ENCODE data around the gene PSAPL1. TPM values are rescaled to one million over a fixed set of nuclear protein-coding genes. Genes with fewer than 3 reads are reported as not detected.

The PSAPL1 gene
- polyA plus RNA-seq, 2 donors: 0.04 to 0.39 TPM

DNA sequence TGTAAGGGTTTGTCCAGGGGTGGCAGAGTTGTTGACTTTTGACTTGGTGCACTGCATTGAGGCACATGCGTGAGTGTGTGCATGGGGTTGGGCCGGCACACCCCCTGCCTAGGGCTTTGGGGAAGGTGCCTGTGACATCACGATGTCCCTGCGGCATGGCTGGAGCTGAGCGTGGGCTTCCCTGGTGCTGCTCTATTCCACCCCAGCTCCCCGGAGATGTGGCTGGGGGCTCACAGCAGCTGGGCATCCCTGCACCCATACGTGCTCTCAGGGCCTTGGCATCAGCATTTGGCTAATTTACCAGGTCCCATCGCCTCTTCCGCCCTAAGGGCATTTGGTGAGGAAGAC, 5.7 kb downstream of the PSAPL1 start:
- peaks cover 3 to 13% of the 10 kb centered on the region in 2 donors for H3K4me1 ChIP-seq (ENCODE audit: control insufficient read depth in 2 of 2, insufficient read depth in 2 of 2, low read length in 1 of 2)
- H3K27ac ChIP-seq (ENCODE audit: low read depth in 2 of 2, low read length in 1 of 2): no peak overlapping the region
- WGBS, 2 donors: 81 to 87% methylated on average over 9 of the region's 9 CpGs
- H3K36me3 ChIP-seq (ENCODE audit: control insufficient read depth in 2 of 2, insufficient read depth in 2 of 2, low read length in 1 of 2): no peaks in the 10 kb centered on the region
- no peaks in the 10 kb centered on the region for H3K9me3 ChIP-seq (ENCODE audit: control insufficient read depth in 2 of 2, insufficient read depth in 1 of 2, low read depth in 1 of 2, low read length in 1 of 2)
- H3K27me3 ChIP-seq (ENCODE audit: control insufficient read depth in 1 of 2, insufficient read depth in 2 of 2, low read length in 2 of 2): no peaks in the 10 kb centered on the region
- no peak overlapping the region for H3K4me3 ChIP-seq (ENCODE audit: low read depth in 1 of 2, low read length in 2 of 2)

DNA sequence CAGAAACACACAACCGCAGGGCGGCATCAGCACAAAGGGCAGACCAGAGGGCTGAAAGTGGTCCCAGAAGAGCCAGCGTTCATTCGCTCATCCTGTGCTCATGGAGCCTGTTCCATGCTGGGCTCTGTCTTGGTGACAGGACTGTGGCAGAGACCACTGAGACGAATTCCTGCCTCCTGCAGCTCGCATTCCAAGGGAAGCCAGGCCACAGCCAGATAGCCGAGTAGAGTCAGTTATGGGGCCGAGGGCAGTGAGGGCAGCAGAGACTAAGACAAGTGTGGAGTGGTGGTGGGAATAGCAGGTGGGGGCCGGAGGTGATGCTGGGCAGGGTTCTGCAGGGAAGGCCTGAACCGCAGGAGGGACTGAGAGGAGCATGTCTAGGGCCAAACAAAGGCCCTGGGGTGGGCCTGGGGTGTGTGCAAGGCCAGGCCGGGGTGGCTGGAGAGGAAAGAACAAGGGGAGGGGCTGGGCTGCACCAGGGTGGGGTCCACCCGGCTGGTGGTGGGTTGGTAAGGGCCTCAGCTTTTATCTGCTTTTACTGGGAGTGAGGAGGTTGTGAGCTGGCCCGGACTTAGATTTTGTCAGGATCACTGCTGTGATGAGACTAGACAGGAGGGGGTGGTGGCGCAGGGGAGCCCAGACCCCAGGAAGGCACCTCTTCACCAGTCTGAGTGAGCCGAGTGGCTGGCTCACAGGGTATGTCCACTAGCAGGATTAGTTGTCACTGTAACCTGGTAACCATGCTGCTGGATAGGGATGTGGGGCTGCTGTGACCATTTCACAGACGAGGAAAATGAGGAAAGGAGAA, 6.3 kb downstream of the PSAPL1 start:
- H3K9me3 ChIP-seq (ENCODE audit: control insufficient read depth in 2 of 2, insufficient read depth in 1 of 2, low read depth in 1 of 2, low read length in 1 of 2): no peaks in the 10 kb centered on the region
- H3K4me1 ChIP-seq (ENCODE audit: control insufficient read depth in 2 of 2, insufficient read depth in 2 of 2, low read length in 1 of 2): peaks cover 3 to 13% of the 10 kb centered on the region in 2 donors
- whole genome bisulfite sequencing, 2 donors: 81 to 88% methylated on average over 16 of the region's 16 CpGs
- H3K4me3 ChIP-seq (ENCODE audit: low read depth in 1 of 2, low read length in 2 of 2): no peak overlapping the region
- H3K27ac ChIP-seq (ENCODE audit: low read depth in 2 of 2, low read length in 1 of 2): no peak overlapping the region
- no peaks in the 10 kb centered on the region for H3K36me3 ChIP-seq (ENCODE audit: control insufficient read depth in 2 of 2, insufficient read depth in 2 of 2, low read length in 1 of 2)
- H3K27me3 ChIP-seq (ENCODE audit: control insufficient read depth in 1 of 2, insufficient read depth in 2 of 2, low read length in 2 of 2): no peaks in the 10 kb centered on the region

DNA sequence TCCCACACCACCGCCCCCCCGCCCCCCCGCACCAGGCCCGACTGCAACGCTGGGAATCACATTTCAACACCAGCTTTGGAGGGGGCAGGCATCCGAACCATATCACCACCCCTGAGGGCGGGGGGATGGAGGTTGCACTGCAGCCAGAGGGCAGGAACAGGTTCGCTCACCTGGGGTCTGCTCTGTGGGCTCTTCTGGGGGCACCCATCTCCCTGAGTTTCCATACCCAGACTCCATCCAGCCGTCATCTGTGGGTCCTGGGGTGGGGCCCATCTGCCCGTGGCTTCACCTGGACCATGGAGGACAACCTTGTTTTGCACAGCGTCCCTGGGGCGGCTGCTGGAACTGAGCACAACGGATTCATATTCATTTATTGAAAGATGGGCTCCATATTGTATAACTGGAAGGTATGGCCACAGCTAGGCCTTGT, 6.9 kb downstream of the PSAPL1 start:
- WGBS, 2 donors: 81 to 88% methylated on average over 13 of the region's 13 CpGs
- no peak overlapping the region for H3K27ac ChIP-seq (ENCODE audit: low read depth in 2 of 2, low read length in 1 of 2)
- H3K36me3 ChIP-seq (ENCODE audit: control insufficient read depth in 2 of 2, insufficient read depth in 2 of 2, low read length in 1 of 2): no peaks in the 10 kb centered on the region
- H3K4me1 ChIP-seq (ENCODE audit: control insufficient read depth in 2 of 2, insufficient read depth in 2 of 2, low read length in 1 of 2): peaks cover 3 to 13% of the 10 kb centered on the region in 2 donors
- no peaks in the 10 kb centered on the region for H3K9me3 ChIP-seq (ENCODE audit: control insufficient read depth in 2 of 2, insufficient read depth in 1 of 2, low read depth in 1 of 2, low read length in 1 of 2)
- H3K27me3 ChIP-seq (ENCODE audit: control insufficient read depth in 1 of 2, insufficient read depth in 2 of 2, low read length in 2 of 2): no peaks in the 10 kb centered on the region
- no peak overlapping the region for H3K4me3 ChIP-seq (ENCODE audit: low read depth in 1 of 2, low read length in 2 of 2)

DNA sequence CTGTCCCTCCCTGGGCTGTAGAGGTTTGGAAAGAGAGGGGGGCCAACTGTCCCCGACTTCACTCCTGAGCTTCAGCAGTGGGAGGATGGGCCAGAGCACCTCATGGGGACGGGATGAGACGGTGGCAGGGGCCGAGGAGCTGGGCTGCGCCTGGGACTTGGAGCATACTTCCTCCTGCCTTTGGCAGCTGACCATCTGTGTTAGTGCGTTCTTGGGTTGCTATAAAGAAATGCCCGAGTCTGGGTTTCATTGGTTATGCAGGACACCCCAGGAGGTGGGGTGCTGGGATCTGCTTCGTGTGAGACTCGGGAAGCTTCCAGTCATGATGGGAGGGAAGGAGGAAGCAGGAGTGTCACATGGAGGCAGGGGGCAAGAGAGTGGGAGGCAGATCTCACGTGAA, 7.4 kb downstream of the PSAPL1 start:
- H3K4me3 ChIP-seq (ENCODE audit: low read depth in 1 of 2, low read length in 2 of 2): no peak overlapping the region
- no peaks in the 10 kb centered on the region for H3K27me3 ChIP-seq (ENCODE audit: control insufficient read depth in 1 of 2, insufficient read depth in 2 of 2, low read length in 2 of 2)
- H3K27ac ChIP-seq (ENCODE audit: low read depth in 2 of 2, low read length in 1 of 2): no peak overlapping the region
- no peaks in the 10 kb centered on the region for H3K9me3 ChIP-seq (ENCODE audit: control insufficient read depth in 2 of 2, insufficient read depth in 1 of 2, low read depth in 1 of 2, low read length in 1 of 2)
- H3K36me3 ChIP-seq (ENCODE audit: control insufficient read depth in 2 of 2, insufficient read depth in 2 of 2, low read length in 1 of 2): no peaks in the 10 kb centered on the region
- peaks cover 3 to 13% of the 10 kb centered on the region in 2 donors for H3K4me1 ChIP-seq (ENCODE audit: control insufficient read depth in 2 of 2, insufficient read depth in 2 of 2, low read length in 1 of 2)
- WGBS, 2 donors: 58 to 71% methylated on average over 10 of the region's 10 CpGs

DNA sequence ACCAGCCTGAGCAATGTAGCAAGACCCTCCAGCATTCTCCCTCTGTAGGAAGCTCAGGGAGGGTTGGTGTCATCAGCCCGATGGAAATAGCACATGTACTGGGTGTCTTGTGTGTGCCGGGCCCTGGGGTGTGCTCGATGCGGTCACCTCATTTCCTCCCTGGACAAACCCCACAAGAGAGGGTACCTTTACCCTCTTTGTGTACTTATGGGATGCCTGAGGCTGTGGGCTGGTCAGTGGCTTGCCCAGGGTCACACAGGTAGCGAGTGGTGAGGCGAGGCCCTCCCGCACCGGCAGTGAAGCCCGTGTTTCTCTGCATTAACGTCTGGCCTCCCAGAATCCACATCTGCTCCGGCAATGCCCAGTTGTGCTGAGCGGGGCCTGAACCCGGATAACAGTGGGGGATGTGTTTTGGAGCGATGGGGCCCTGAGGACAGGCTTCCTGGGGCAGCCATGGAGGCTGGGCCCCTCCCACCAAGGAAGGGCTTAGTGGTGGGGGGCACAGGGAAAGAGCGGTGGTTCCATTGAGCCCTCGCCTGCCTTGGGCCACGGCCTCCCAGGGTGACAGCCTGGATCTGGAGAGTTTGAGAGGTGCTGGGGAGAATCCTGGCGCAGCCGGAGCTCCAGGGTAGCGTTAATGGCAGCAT, 8.1 kb downstream of the PSAPL1 start:
- no peak overlapping the region for H3K4me3 ChIP-seq (ENCODE audit: low read depth in 1 of 2, low read length in 2 of 2)
- H3K36me3 ChIP-seq (ENCODE audit: control insufficient read depth in 2 of 2, insufficient read depth in 2 of 2, low read length in 1 of 2): no peaks in the 10 kb centered on the region
- no peaks in the 10 kb centered on the region for H3K27me3 ChIP-seq (ENCODE audit: control insufficient read depth in 1 of 2, insufficient read depth in 2 of 2, low read length in 2 of 2)
- 86 to 87% methylated on average over 20 of the region's 20 CpGs for WGBS, 2 donors
- H3K27ac ChIP-seq (ENCODE audit: low read depth in 2 of 2, low read length in 1 of 2): no peak overlapping the region
- peaks cover 0 to 10% of the 10 kb centered on the region in 2 donors for H3K4me1 ChIP-seq (ENCODE audit: control insufficient read depth in 2 of 2, insufficient read depth in 2 of 2, low read length in 1 of 2)
- no peaks in the 10 kb centered on the region for H3K9me3 ChIP-seq (ENCODE audit: control insufficient read depth in 2 of 2, insufficient read depth in 1 of 2, low read depth in 1 of 2, low read length in 1 of 2)

DNA sequence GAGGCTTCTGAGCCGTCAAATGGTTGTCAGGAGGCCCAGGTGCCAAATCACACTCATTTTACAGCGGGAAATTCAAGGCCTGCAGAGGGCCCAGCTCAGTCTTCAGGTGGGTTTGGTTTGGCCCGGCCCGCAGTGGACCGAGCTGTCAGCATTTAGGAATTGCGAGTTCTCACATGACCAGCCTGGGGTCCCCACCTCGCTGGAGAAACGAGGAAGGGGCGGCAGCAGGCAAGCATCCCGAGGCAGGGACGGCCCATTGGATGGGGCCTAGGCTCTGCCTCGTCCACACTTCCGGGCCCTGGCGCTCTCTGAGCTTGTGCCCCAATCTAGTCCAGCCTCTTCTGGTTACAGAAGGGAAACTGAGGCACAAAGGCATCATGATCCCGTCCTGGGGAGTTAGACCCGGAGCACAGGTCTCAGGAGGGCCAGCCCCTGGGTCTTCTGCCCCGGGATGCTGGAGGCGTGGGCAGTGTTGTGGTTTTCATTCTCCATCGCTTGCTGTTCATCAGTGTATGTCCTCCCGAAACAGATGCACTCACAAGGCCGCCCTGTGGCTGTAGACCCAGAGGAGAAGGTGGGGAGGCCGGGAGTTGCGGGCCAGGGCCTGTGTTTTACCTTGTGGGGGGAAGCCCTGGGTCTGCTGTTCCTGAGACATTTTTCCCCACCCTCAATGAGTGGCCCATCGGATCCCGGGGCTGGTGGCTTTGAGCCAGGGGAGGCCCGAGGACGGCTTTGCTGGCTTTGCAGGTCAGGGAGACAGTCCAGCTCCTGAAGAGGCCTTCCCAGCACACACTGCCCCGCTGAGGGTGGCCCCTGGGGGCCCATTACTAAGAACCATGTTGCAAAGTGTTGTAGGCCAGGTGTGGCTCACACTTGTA, 8.9 kb downstream of the PSAPL1 start:
- H3K9me3 ChIP-seq (ENCODE audit: control insufficient read depth in 2 of 2, insufficient read depth in 1 of 2, low read depth in 1 of 2, low read length in 1 of 2): no peaks in the 10 kb centered on the region
- H3K4me3 ChIP-seq (ENCODE audit: low read depth in 1 of 2, low read length in 2 of 2): no peak overlapping the region
- no peaks in the 10 kb centered on the region for H3K27me3 ChIP-seq (ENCODE audit: control insufficient read depth in 1 of 2, insufficient read depth in 2 of 2, low read length in 2 of 2)
- no peaks in the 10 kb centered on the region for H3K36me3 ChIP-seq (ENCODE audit: control insufficient read depth in 2 of 2, insufficient read depth in 2 of 2, low read length in 1 of 2)
- H3K27ac ChIP-seq (ENCODE audit: low read depth in 2 of 2, low read length in 1 of 2): peak overlapping the region in 1 of 2 donors; percentile 31
- 81 to 87% methylated on average over 27 to 28 of the region's 28 CpGs for WGBS, 2 donors
- H3K4me1 ChIP-seq (ENCODE audit: control insufficient read depth in 2 of 2, insufficient read depth in 2 of 2, low read length in 1 of 2): peaks cover 0 to 8% of the 10 kb centered on the region in 2 donors

DNA sequence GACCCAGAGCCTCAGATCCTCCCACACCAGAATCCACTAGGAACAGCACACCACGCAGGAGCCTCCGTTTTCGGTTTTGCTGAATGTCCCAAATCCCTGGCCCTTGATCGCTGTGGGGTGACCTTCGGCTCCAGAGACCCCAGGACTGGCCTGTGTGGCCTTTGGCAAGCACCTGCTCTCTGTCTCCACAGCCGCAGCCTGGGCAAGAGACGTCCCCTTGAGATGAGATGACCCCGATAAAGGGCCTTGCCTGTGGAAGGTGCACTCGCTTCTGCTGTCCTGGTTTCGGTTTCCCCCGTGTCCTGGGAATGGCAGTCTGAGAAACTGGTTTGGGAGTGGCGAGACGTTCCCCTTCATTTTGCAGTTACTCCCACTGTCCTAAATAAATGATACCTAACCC, 9.6 kb downstream of the PSAPL1 start:
- no peak overlapping the region for H3K4me3 ChIP-seq (ENCODE audit: low read depth in 1 of 2, low read length in 2 of 2)
- H3K9me3 ChIP-seq (ENCODE audit: control insufficient read depth in 2 of 2, insufficient read depth in 1 of 2, low read depth in 1 of 2, low read length in 1 of 2): no peaks in the 10 kb centered on the region
- 71 to 86% methylated on average over 13 of the region's 13 CpGs for WGBS, 2 donors
- peaks cover 0 to 14% of the 10 kb centered on the region in 2 donors for H3K4me1 ChIP-seq (ENCODE audit: control insufficient read depth in 2 of 2, insufficient read depth in 2 of 2, low read length in 1 of 2)
- no peaks in the 10 kb centered on the region for H3K36me3 ChIP-seq (ENCODE audit: control insufficient read depth in 2 of 2, insufficient read depth in 2 of 2, low read length in 1 of 2)
- no peaks in the 10 kb centered on the region for H3K27me3 ChIP-seq (ENCODE audit: control insufficient read depth in 1 of 2, insufficient read depth in 2 of 2, low read length in 2 of 2)
- H3K27ac ChIP-seq (ENCODE audit: low read depth in 2 of 2, low read length in 1 of 2): peak overlapping the region in 1 of 2 donors; percentile 31

DNA sequence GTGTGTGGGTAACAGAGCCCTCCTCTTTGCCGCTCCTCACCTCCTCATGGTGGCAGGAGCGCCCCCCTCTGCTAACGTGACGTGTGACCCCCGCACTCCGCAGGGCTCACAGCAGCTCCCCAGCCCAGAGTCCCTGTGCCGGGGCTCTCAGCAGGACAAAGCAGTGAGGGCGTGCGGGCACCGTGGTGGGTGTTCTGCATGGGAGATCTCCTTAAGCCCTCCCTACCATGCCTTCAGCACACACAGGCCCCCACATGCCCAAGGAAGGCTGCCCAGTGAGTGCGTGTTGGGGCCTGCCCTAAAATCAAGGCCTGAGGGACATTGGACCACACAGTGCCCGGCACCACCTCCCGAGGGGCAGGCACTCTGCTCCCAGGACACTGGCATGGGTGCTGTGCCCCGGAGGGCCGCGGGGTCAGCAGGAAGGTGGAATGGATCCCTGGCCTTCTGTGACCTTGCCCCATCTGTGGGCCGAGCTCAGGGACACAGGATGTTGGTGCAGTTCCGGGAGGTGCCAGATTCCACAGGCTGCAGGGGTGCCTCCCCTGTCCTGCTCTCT, 10.1 kb downstream of the PSAPL1 start:
- H3K4me1 ChIP-seq (ENCODE audit: control insufficient read depth in 2 of 2, insufficient read depth in 2 of 2, low read length in 1 of 2): peaks cover 0 to 14% of the 10 kb centered on the region in 2 donors
- H3K9me3 ChIP-seq (ENCODE audit: control insufficient read depth in 2 of 2, insufficient read depth in 1 of 2, low read depth in 1 of 2, low read length in 1 of 2): no peaks in the 10 kb centered on the region
- H3K4me3 ChIP-seq (ENCODE audit: low read depth in 1 of 2, low read length in 2 of 2): no peak overlapping the region
- H3K36me3 ChIP-seq (ENCODE audit: control insufficient read depth in 2 of 2, insufficient read depth in 2 of 2, low read length in 1 of 2): no peaks in the 10 kb centered on the region
- WGBS, 2 donors: 59 to 67% methylated on average over 18 of the region's 18 CpGs
- peak overlapping the region in 1 of 2 donors; percentile 9 for H3K27ac ChIP-seq (ENCODE audit: low read depth in 2 of 2, low read length in 1 of 2)
- no peaks in the 10 kb centered on the region for H3K27me3 ChIP-seq (ENCODE audit: control insufficient read depth in 1 of 2, insufficient read depth in 2 of 2, low read length in 2 of 2)
